GM18858 (cell line): ENCODE results near the gene C8A.

Experiments used
- ATAC-seq: cut with Tn5 transposase; IDR thresholded peaks from one replicate; pipeline ENCODE4 v1.9.1; 2021; ENCODE audit not compliant: unreplicated experiment

The C8A gene

DNA sequence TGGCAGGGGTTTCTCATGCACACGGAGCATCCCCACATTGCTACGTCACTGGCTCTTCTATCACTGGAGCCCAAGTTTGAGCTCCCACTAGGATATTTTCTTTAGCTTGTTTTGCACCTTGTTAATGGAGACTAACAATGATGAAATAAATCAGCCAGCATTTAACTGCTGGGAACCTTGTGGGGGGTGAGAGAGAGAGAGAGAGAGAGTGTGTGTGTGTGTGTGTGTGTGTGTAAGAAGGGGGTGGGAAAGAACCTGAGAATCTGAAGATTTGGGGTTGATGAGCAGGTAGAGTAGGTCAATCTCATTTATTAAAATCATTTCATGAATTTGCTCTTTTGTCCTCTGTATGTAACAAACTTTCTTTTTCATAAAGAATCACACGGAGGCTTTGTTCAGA lies 110.6 kb downstream of the C8A start:
- ATAC-seq, result no peak

DNA sequence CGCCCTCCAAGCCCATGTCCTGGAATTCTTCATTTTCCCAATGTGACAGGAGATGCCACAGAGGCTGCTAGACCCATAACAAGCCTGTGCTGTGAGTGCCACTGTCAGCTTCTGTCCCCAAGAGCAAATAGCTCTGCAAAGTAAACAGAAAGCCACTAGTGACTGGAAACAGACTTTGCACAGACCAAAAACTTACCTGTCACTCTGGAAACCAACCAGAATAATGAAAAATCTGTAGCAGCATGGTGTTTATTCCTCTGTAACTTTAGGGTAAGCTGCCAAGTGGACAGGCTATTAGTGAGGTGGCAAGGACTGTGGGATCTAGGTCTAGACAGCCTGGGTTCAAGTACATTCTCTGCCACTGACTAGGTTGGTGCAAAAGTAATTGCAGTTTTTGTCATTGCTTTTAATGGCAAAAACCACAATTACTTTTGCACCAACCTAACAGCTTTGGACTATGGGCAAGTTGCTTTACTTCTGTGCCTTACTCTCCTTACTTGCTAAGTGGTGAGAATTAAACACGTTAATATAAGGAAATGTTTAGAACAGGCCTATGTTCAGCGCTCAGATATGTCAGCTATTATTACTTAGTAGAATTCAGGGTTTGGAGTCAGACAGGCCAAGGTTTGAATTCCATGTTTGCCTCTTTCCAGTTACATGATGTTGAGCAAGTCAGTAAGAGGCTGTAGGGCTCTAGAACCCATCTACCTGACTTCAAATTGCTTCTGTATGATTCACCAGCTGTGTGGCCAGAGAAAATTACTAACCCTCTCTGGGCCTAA lies 111.5 kb downstream of the C8A start, which contains the start of gene C8B:
Gene C8B (minus strand): TSS at position 100 of the 782 bp plus-strand sequence. CDS start 67 bp downstream, at position 33.
- no peak for ATAC-seq

DNA sequence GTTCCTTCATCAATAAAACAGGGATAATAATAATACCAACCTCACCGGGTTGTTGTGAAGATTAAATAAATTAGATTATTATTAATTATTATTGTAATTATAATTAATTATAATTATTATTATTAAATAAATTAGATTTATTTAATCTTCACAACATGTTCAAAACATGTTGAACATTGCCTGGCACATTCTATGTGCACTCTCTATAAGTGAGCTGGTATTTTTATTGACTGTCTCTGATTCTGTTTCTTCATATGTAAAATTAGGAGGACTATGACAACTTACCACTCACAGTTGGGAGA lies 112.1 kb downstream of the C8A start:
- ATAC-seq, result no peak

DNA sequence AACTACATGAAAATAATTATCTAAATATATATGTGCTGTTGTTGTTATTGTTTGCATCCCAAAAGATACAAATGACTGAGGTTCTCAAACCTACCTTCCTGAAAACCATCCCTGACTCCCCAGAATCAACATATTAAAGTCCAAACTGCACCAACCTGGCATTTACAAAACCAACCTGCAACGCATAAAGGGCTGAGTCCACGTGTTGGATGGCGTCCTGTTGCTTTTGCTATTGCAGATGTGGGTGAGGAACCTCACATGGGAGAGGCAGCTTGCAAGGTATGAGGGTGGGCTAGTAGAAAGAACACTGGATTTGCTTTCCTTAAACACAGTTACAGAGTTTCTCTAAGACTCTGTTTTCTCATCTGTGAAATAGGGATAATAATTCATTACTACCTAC lies 112.8 kb downstream of the C8A start:
- ATAC-seq, result no peak
